GM12891 (cell line): ENCODE results near the gene ZAP70.

ENCODE experiments used
- PAX5 ChIP-seq: IDR thresholded peaks from 2 replicates; pipeline ENCODE4 v1.6.1; 2011; ENCODE audit warnings: low read length, moderate library complexity, mild to moderate bottlenecking; ENCODE audit not compliant: insufficient read depth, severe bottlenecking
- POLR2A ChIP-seq: IDR thresholded peaks from 2 replicates; pipeline ENCODE4 v1.6.1; 2011; ENCODE audit warnings: low read depth, low read length, control low read depth
- POLR2AphosphoS5 ChIP-seq: IDR thresholded peaks from 2 replicates; pipeline ENCODE4 v1.6.1; 2011; ENCODE audit warnings: low read depth, low read length, control low read depth
- POU2F2 ChIP-seq: IDR thresholded peaks from 2 replicates; pipeline ENCODE4 v1.6.1; 2011; ENCODE audit warnings: low read depth, mild to moderate bottlenecking, control low read depth, low read length, moderate library complexity
- TAF1 ChIP-seq: IDR thresholded peaks from 2 replicates; pipeline ENCODE4 v1.6.1; 2011; ENCODE audit warnings: low read depth, low read length, control low read depth

DNA sequence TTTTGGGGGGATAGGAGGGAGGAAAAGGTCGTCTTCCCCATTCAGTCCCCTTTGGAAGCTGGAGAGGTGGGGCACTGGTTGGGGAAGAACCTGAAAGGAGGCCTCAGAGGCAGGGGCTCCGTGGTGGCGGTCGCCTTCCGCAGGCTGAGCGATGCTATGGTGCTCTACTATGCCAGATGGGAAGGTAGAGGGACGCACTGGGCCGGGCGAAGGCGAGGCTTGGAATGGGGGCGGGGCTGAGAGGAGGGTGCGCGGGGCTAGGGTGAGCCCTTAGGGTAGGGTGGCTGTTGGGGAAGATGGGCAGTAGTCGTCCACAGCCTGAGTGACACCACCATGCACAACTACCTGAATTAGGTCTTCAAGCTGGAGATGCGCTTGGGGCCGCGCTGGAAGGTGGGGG lies 11.1 kb downstream of the ZAP70 start:
- TF ChIP-seq TAF1 (no peak), PAX5 (no peak), POLR2A (no peak), POLR2AphosphoS5 (no peak), POU2F2 (no peak)
